Activated CD8-positive, alpha-beta T cell treated with anti-CD3 and anti-CD28 coated beads for 36 hours (primary cell): ENCODE data around the gene DOC2A. TPM values are rescaled to one million over a fixed set of nuclear protein-coding genes. Genes with fewer than 3 reads are reported as not detected.
A peak's percentile ranks its signal among the peaks of the same experiment; 100 is the strongest.

Experiments used
- ATAC-seq: fragments of 200-7000 bp; cut with Tn5 transposase; one replicate; pipeline ENCODE4 v1.10.0; 2021; ENCODE audit warnings: mild to moderate bottlenecking, moderate library complexity
- CTCF ChIA-PET: fragments of 350-600 bp; sonication (Branson Sonifier 250); formaldehyde crosslinking; loops from one replicate; lab custom pipeline; 2021; ENCODE audit warnings: antibody characterized with exemption; lab: Charles Lee
- POLR2A ChIA-PET: fragments of 350-600 bp; sonication (Branson Sonifier 250); formaldehyde crosslinking; loops from one replicate; lab custom pipeline; 2021; ENCODE audit warnings: antibody characterized with exemption; lab: Charles Lee
- DNase-seq: peaks from one replicate; pipeline ENCODE4 v3.0.0-alpha.2; 2020
- H3K27ac Mint-ChIP-seq: one replicate; pipeline ENCODE4 v1.8.0; 2021; ENCODE audit warnings: mild to moderate bottlenecking, mixed read lengths
- H3K27me3 Mint-ChIP-seq: one replicate; pipeline ENCODE4 v1.8.0; 2021; ENCODE audit warnings: mixed read lengths
- H3K36me3 Mint-ChIP-seq: one replicate; pipeline ENCODE4 v1.8.0; 2021; ENCODE audit warnings: low read depth, mixed read lengths
- H3K4me1 Mint-ChIP-seq: one replicate; pipeline ENCODE4 v1.8.0; 2021; ENCODE audit warnings: low read depth, mixed read lengths
- H3K4me3 Mint-ChIP-seq: one replicate; pipeline ENCODE4 v1.8.0; 2021; ENCODE audit warnings: mild to moderate bottlenecking, moderate library complexity, mixed read lengths
- H3K9me3 Mint-ChIP-seq: one replicate; pipeline ENCODE4 v1.8.0; 2021; ENCODE audit warnings: mixed read lengths
- CTCF ChIP-seq: fragments of 200-600 bp; IDR thresholded peaks from one replicate; pipeline ENCODE4 v1.8.0; 2022; ENCODE audit warnings: antibody characterized with exemption, mild to moderate bottlenecking
- intact Hi-C: fragments of 100-400 bp; cut with micrococcal nuclease; formaldehyde crosslinking; loops from one replicate; pipeline ENCODE4 v1.10.0; 2022
- total RNA-seq, 2 experiments: library from RNA; stranded (reverse); gene quantifications; one replicate each; pipeline ENCODE4 v1.2.3, GENCODE V29; 2021

Gene DOC2A
- total RNA-seq, 2 experiments from 2014 or later, result 0.68 to 1.8 TPM

GRCh38 chr16:29972992-29973383 lies 37.8 kb downstream of the DOC2A start:
- Mint-ChIP-seq H3K27ac (peak overlapping the region; percentile 70), H3K4me3 (peak overlapping the region; percentile 80), H3K27me3 (no peaks in the 10 kb centered on the region), H3K9me3 (peaks cover 6% of the 10 kb centered on the region), H3K4me1 (peaks cover 30% of the 10 kb centered on the region), H3K36me3 (peaks cover 21% of the 10 kb centered on the region)
- ATAC-seq (no peak), DNase-seq (no peak)
- intact Hi-C loops, result no loop called here
- TF ChIP-seq CTCF, result no peak
- POLR2A ChIA-PET, result interaction anchor here (0.6 to 8.9 kb wide), 9 partner anchors 10 to 175 kb away, joined by 3 to 74 read pairs (median 4); partner anchors contain the start of genes ALDOA, HIRIP3, INO80E and MAZ
- CTCF ChIA-PET, result interaction anchor here (0.7 to 2.7 kb wide), 15 partner anchors 11 to 272 kb away, joined by 3 to 20 read pairs (median 5); partner anchors contain the start of genes CDIPT, PAGR1, TBX6 and TMEM219

GRCh38 chr16:29972500-29972899 lies 38.3 kb downstream of the DOC2A start:
- H3K4me1 Mint-ChIP-seq, result peaks cover 30% of the 10 kb centered on the region
- POLR2A ChIA-PET, result interaction anchor here (1.0 to 8.9 kb wide), 6 partner anchors 11 to 165 kb away, joined by 3 to 74 read pairs (median 8); partner anchors contain the start of genes HIRIP3, INO80E, KCTD13 and MAZ
- H3K36me3 Mint-ChIP-seq, result peaks cover 21% of the 10 kb centered on the region
- intact Hi-C loops, result no loop called here
- DNase-seq, result no peak
- TF ChIP-seq CTCF, result no peak
- H3K27ac Mint-ChIP-seq, result no peak overlapping the region
- CTCF ChIA-PET, result interaction anchor here (1.2 to 2.7 kb wide), 10 partner anchors 11 to 271 kb away, joined by 3 to 20 read pairs (median 6); partner anchors contain the start of genes CDIPT, PAGR1 and TMEM219
- no peak overlapping the region for H3K4me3 Mint-ChIP-seq
- no peak for ATAC-seq
- H3K9me3 Mint-ChIP-seq, result peaks cover 6% of the 10 kb centered on the region
- no peaks in the 10 kb centered on the region for H3K27me3 Mint-ChIP-seq

- peaks cover 24% of the 10 kb centered on the region for H3K4me1 Mint-ChIP-seq
- H3K36me3 Mint-ChIP-seq, result peaks cover 21% of the 10 kb centered on the region
- no peaks in the 10 kb centered on the region for H3K27me3 Mint-ChIP-seq
- CTCF ChIA-PET, result interaction anchor here (0.8 kb wide), 1 partner anchor 10 kb away, joined by 3 read pairs; the partner anchor contains the start of gene TMEM219
- no peak for TF ChIP-seq CTCF
- no peak for ATAC-seq
- intact Hi-C loops, result no loop called here
- H3K27ac Mint-ChIP-seq, result no peak overlapping the region
- H3K9me3 Mint-ChIP-seq, result peaks cover 6% of the 10 kb centered on the region
- DNase-seq, result no peak
- POLR2A ChIA-PET, result interaction anchor here (3.9 to 8.9 kb wide), 2 partner anchors 10 to 23 kb away, joined by 19 to 74 read pairs; partner anchors contain the start of genes HIRIP3, INO80E and TMEM219
- no peak overlapping the region for H3K4me3 Mint-ChIP-seq
Observed at GRCh38 chr16:29971304-29971703, 39.5 kb downstream of the DOC2A start.

- DNase-seq, result no peak
- H3K27ac Mint-ChIP-seq, result no peak overlapping the region
- ATAC-seq, result no peak
- H3K4me3 Mint-ChIP-seq, result no peak overlapping the region
- POLR2A ChIA-PET, result no interaction called here
- peaks cover 21% of the 10 kb centered on the region for H3K36me3 Mint-ChIP-seq
- H3K27me3 Mint-ChIP-seq, result no peaks in the 10 kb centered on the region
- H3K9me3 Mint-ChIP-seq, result peaks cover 5% of the 10 kb centered on the region
- CTCF ChIA-PET, result no interaction called here
- TF ChIP-seq CTCF, result no peak
- peaks cover 10% of the 10 kb centered on the region for H3K4me1 Mint-ChIP-seq
- intact Hi-C loops, result no loop called here
Observed at GRCh38 chr16:29968205-29968604, 42.6 kb downstream of the DOC2A start.
